A673 (cell line): ENCODE results near the gene TBL3. TPM values are rescaled to one million over a fixed set of nuclear protein-coding genes. Genes with fewer than 3 reads are reported as not detected.
A peak's percentile ranks its signal among the peaks of the same experiment; 100 is the strongest.

Source experiments
- BruUV-seq: library from RNA; stranded (reverse); fragments of 400-500 nt; replicated peaks from 2 replicates; lab custom pipeline; 2021; lab: Mats Ljungman, UMichigan
- CTCF ChIA-PET: fragments of 300-600 bp; sonication (Branson Sonifier 250); formaldehyde crosslinking; loops from one replicate; lab custom pipeline; 2022; ENCODE audit warnings: antibody characterized with exemption; lab: Charles Lee
- POLR2A ChIA-PET: fragments of 300-600 bp; sonication (Branson Sonifier 250); formaldehyde crosslinking; loops from one replicate; lab custom pipeline; 2022; ENCODE audit warnings: antibody characterized with exemption; ENCODE audit not compliant: low non-redundant PET; lab: Charles Lee
- DNase-seq: peaks from one replicate; pipeline ENCODE4 v3.0.0-alpha.2; 2015; ENCODE audit warnings: low spot score
- H3K27ac ChIP-seq: fragments of 200-600 bp; sonication (generic); 2 replicates; pipeline ENCODE4 v1.5.1; 2016; ENCODE audit warnings: mixed run types, low read depth, mild to moderate bottlenecking, mixed read lengths, antibody characterized with exemption, low read length; ENCODE audit not compliant: poor library complexity, severe bottlenecking
- H3K27me3 ChIP-seq: fragments of 200-600 bp; sonication (generic); replicated peaks from 2 replicates; pipeline ENCODE4 v1.6.1; 2017; ENCODE audit warnings: mixed run types, low read depth, mild to moderate bottlenecking, mixed read lengths, antibody characterized with exemption, low read length; ENCODE audit not compliant: insufficient read depth, poor library complexity
- H3K36me3 ChIP-seq: fragments of 200-600 bp; sonication (generic); 2 replicates; pipeline ENCODE4 v1.6.1; 2016; ENCODE audit warnings: mixed run types, mild to moderate bottlenecking, mixed read lengths, antibody characterized with exemption, low read length; ENCODE audit not compliant: insufficient read depth, poor library complexity, severe bottlenecking
- H3K4me1 ChIP-seq: fragments of 200-600 bp; sonication (generic); 2 replicates; pipeline ENCODE4 v1.6.1; 2017; ENCODE audit warnings: mixed run types, mild to moderate bottlenecking, mixed read lengths, antibody characterized with exemption, low read length; ENCODE audit not compliant: insufficient read depth, poor library complexity, severe bottlenecking
- H3K4me3 ChIP-seq: fragments of 200-600 bp; sonication (generic); 2 replicates; pipeline ENCODE4 v1.5.1; 2016; ENCODE audit warnings: low read depth, mixed run types, mild to moderate bottlenecking, mixed read lengths, low read length; ENCODE audit not compliant: poor library complexity, severe bottlenecking
- H3K9me3 ChIP-seq: fragments of 200-600 bp; sonication (generic); 2 replicates; pipeline ENCODE4 v1.6.1; 2016; ENCODE audit warnings: mixed run types, low read depth, mild to moderate bottlenecking, mixed read lengths, antibody characterized with exemption, low read length; ENCODE audit not compliant: poor library complexity, severe bottlenecking
- CTCF ChIP-seq: fragments of 300-800, 200-600 bp; sonication (generic); conservative IDR thresholded peaks from 2 replicates; pipeline ENCODE4 v1.5.1; 2017; ENCODE audit warnings: low read depth, mild to moderate bottlenecking, antibody characterized with exemption, low read length, moderate library complexity, mixed read lengths
- EZH2 ChIP-seq: fragments of 200-600 bp; sonication (generic); IDR thresholded peaks from 2 replicates; pipeline ENCODE4 v1.6.1; 2017; ENCODE audit warnings: borderline replicate concordance, low read depth, mild to moderate bottlenecking, mixed read lengths, antibody characterized with exemption, low read length; ENCODE audit not compliant: poor library complexity, severe bottlenecking
- intact Hi-C: fragments of 100-400 bp; cut with micrococcal nuclease; formaldehyde crosslinking; loops from one replicate; pipeline ENCODE4 v1.10.0; 2022; ENCODE audit not compliant: unreplicated experiment
- total RNA-seq: library from RNA; stranded (reverse); gene quantifications from 2 replicates; pipeline ENCODE4 v1.2.3, GENCODE V29; 2021

The TBL3 gene
- total RNA-seq, 1 experiment from 2014 or later, result 58.4 TPM

- ChIA-PET CTCF (no interaction called here), POLR2A (no interaction called here)
- peaks cover 14% of the 10 kb centered on the region for H3K4me1 ChIP-seq
- no TSS peak for BruUV-seq
- H3K27ac ChIP-seq, result no peak overlapping the region
- no peak overlapping the region for H3K4me3 ChIP-seq
- TF ChIP-seq CTCF (no peak), EZH2 (no peak)
- H3K36me3 ChIP-seq, result peaks cover 28% of the 10 kb centered on the region
- no peaks in the 10 kb centered on the region for H3K9me3 ChIP-seq
- no peak for DNase-seq
- H3K27me3 ChIP-seq, result no peaks in the 10 kb centered on the region
- intact Hi-C loops, result no loop called here
Observed at GRCh38 chr16:1976951-1977874, 5.4 kb downstream of the TBL3 start.

GRCh38 chr16:1977875-1978268, 6.0 kb downstream of the TBL3 start:
- ChIA-PET POLR2A (no interaction called here), CTCF (no interaction called here)
- no peaks in the 10 kb centered on the region for H3K27me3 ChIP-seq
- intact Hi-C loops, result no loop called here
- H3K4me3 ChIP-seq, result no peak overlapping the region
- no peaks in the 10 kb centered on the region for H3K9me3 ChIP-seq
- no peak overlapping the region for H3K27ac ChIP-seq
- TF ChIP-seq CTCF (no peak), EZH2 (no peak)
- H3K36me3 ChIP-seq, result peaks cover 28% of the 10 kb centered on the region
- TSS peak; percentile 13 for BruUV-seq
- no peak for DNase-seq
- H3K4me1 ChIP-seq, result peaks cover 15% of the 10 kb centered on the region

GRCh38 chr16:1978476-1979120, 6.7 kb downstream of the TBL3 start:
- Histone ChIP-seq H3K27ac (no peak overlapping the region), H3K9me3 (no peaks in the 10 kb centered on the region), H3K27me3 (no peaks in the 10 kb centered on the region), H3K4me3 (no peak overlapping the region), H3K36me3 (peaks cover 28% of the 10 kb centered on the region), H3K4me1 (peaks cover 15% of the 10 kb centered on the region)
- TF ChIP-seq CTCF, result no peak
- intact Hi-C loops, result no loop called here
- DNase-seq, result no peak
- CTCF ChIA-PET, result no interaction called here
- no TSS peak for BruUV-seq
- POLR2A ChIA-PET, result interaction anchor here (0.6 kb wide), 1 partner anchor 14 kb away, joined by 3 read pairs; the partner anchor contains the start of gene RPS2
